Measurements from ENCODE around the gene TMCC3.

- no peak for TF ChIP-seq CTCF (IDR thresholded peaks at IDR 0.05)
- TF ChIP-seq POLR2A (IDR thresholded peaks at IDR 0.05) = no peak
- no peak for TF ChIP-seq POLR2AphosphoS5 (IDR thresholded peaks at IDR 0.05)
Measured at GRCh38 chr12:94595152-94595551, 55.2 kb downstream of the TMCC3 start.

All from prostate gland (tissue), 2 donors.